ENCODE data around the gene CCDC85C.

GRCh38 chr14:99587460-99588278, 16.3 kb downstream of the CCDC85C start:
- TF ChIP-seq POLR2AphosphoS5 (IDR thresholded peaks at IDR 0.05) = no peak
- TF ChIP-seq, protein P1, sequence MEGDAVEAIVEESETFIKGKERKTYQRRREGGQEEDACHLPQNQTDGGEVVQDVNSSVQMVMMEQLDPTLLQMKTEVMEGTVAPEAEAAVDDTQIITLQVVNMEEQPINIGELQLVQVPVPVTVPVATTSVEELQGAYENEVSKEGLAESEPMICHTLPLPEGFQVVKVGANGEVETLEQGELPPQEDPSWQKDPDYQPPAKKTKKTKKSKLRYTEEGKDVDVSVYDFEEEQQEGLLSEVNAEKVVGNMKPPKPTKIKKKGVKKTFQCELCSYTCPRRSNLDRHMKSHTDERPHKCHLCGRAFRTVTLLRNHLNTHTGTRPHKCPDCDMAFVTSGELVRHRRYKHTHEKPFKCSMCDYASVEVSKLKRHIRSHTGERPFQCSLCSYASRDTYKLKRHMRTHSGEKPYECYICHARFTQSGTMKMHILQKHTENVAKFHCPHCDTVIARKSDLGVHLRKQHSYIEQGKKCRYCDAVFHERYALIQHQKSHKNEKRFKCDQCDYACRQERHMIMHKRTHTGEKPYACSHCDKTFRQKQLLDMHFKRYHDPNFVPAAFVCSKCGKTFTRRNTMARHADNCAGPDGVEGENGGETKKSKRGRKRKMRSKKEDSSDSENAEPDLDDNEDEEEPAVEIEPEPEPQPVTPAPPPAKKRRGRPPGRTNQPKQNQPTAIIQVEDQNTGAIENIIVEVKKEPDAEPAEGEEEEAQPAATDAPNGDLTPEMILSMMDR (IDR thresholded peaks at IDR 0.05) = no peak

Measured in prostate gland (tissue), 2 donors.